Activated CD4-positive, alpha-beta T cell treated with anti-CD3 and anti-CD28 coated beads for 4 hours (primary cell): Measurements from ENCODE around the gene CPEB3.
"Not testable (repeated sequence)": the region's sequence is repeated elsewhere in the genome, so short reads cannot be mapped to it uniquely, and the experiment has no call there.

Source experiments
- DNase-seq, 2 donors: peaks; one replicate each; pipeline ENCODE4 v3.0.0-alpha.2; 2020

CPEB3 gene

DNA sequence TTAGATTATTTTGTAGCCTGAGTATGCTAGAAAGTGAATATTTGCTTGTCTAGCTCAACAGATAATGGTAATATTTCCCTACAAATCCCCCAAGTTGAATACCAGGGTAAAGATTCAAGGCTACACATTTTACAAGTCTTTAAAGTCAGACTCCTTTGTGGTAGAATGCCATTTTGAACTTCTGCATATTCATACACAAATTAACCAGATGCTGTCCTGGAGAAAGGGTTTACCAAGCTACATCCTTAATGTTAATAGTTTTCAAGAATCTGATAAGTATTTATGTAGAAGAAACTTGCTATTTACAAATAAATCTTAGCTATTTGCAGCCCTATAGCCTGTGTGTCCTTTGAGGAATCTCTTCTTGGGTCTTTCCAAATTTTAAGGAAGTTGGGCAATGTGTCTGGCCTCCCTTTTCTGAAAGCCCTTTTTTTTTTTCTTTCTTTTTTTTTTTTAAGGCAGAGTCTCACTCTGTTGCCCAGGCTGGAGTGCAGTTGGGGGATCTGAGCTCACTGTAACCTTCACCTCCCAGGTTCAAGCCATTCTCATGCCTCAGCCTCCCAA is 82.6 kb downstream of the CPEB3 start:
- DNase-seq, result no peak

DNA sequence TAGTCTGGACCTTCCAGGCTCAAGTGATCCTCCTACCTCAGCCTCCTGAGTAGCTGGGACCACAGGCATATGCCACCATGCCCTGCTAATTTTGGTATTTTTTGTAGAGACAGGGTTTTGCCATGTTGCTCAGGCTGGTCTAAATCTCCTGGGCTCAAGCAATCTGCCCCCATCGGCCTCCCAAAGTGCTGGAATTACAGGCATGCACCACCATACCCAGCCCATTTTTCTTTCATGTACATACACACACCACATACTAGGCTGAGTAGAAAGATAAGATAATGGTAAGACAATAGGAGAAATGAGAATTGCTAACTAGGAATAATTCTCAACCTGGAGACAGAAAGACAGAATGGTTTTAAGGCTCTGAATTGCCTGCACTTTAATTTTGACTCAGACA is 83.8 kb downstream of the CPEB3 start:
- no peak for DNase-seq

DNA sequence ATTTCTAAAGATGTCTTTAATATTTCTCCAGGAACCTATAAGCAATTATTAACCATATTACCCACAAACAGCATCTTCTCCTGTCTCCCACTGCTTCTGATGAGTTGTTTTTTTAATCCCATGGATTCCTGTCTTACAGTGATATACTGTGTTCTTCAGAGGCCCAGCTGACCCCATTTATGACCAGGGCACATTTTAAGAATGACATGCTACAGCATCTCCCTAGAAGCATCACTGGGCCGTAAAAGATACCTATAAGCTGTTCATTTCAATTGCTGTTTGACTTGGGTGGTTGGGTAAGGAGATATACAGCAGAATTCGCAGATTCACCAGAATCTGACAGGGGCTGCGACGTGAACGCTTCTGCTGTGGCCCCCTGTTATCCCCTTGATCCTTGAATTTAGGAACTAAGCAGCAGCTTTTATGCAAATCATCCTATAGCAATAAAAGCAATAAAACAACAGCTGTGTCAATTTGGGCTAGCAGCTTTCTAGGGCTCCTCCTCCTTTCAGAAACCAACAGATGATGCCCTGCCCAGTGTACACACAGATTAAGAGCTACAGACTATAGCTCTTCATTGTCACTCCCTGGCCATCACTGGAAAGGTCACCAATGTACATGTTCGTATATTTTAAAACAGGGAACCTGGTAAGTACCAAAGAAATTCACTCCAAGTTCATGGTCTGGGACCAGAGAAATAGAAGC is 86.8 kb downstream of the CPEB3 start:
- no peak for DNase-seq

DNA sequence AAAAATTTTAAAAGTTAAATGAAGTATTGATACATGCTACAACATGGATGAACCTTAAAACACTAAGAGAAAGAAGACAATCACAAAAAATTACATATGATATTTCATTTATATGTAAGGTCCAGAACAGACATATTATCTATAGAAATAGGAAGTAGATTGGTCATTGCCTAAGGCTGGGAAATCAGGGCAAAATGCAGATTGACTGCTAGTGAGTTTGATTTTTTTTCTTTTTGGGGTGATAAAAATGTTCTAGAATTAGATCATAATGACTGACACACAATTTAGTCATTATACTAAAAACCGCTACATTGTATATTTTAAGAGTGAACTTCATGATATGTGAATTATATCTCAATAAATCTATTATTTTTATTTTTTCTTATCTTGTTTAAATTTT is 88.3 kb downstream of the CPEB3 start:
- no peak for DNase-seq

DNA sequence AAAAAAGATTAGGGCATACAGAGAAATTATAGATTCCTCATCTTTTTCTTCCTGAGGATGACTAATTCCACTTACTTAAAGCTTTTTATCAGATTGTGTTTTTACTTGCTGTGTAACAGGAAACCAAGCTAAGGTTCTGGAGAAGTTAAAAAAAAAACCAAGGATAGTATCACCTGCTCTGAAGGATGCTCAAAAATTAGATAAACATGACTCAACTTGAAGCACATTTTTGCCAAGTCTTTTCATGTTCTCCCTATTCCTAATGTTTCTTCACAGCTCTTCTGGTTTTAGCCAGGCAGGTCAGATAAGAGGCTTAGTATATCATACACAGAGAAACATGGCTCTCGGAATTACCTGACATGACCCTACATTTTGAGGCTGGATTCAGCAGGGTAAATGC is 90.3 kb downstream of the CPEB3 start:
- DNase-seq, result no peak

DNA sequence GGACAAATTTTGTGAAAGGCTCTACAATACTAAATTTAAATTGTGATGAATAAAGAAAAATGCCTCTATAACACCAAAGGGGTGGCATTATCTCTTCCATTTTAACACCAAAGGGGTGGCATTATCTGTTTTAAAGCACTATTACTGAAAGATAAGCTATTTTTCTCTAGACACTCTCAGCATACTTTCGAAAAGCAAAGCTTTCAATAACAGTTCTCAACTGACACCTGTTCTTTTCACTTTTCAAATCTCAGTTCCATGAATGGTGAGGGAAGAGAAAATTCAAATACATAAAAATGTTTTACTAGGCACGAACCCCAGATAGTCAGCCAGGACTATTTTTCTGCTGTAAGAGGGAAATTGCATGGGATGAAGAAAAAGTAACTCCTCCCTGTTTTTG is 103.8 kb downstream of the CPEB3 start:
- no peak for DNase-seq

DNA sequence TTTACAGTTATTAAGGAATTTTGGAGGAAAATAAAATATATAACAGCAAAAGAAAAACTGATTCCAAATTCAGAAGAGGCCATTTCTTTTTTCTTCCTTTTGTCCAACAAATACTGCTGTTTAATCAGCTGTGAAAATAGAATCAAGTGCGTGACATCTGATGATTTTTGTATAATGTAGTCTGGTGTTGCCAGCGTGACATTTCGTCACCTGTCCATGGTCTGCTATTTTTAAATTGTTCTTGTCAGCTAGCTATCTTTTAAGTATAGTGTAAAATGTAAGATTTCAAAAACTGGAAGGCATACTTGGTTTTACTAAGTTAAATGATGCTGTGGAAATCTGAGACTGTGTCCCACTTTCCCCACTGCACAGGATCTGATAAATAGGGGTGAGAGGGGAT is 105.9 kb downstream of the CPEB3 start:
- DNase-seq, result no peak

DNA sequence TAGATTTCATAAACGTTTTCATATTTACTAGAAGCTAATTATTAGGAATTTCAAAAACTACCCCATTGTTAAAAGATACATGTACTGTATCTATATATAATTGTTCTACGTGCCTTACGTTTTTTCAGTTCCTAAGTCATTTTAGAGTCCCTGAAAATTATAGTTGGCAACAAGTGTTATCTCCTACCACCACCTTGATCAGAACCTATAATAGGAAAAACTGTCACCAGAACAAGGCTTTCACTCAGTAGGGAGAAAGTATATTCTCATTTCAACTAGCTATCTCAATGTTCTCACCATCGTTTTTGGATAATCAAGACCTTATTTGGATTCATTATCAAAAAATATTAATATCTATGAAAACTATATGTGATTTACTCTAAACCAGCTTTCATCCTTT is 107.7 kb downstream of the CPEB3 start:
- no peak for DNase-seq

DNA sequence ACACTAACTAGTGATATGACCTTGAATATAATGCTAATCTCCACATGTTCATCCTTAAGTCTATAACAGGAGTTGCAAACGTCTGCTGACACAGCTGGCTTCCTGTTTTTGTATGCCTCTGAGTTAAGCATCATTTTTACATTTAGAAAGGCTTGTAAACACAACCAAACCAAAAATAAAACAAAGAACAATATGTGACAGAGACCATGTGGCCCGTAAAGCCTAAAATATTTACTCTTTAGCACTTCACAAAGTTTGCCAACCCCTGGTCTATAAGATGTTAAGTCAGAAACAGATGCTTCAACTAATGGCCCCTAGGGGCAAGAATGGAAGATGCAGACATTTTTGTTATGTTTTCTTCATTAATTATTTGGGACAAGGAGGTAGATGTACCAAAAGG is 109.3 kb downstream of the CPEB3 start:
- no peak for DNase-seq

DNA sequence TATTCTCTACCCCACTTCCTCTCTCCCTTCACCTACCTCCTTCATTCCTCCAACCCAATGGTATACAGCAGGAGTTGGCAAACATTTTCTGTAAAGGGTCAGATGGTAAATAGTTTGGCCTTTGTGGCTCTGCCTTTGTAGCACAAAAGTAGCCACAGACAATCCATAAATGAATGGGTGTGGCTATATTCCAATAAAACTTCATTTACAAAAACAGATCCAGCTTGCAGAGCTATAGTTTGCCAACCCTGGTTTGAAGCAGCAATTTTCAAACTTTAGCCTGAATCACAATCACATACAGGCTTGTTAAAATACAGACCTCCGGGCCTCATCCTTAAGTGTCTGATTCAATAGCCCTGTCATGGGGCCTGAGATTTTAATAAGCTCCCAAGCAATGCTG is 110.5 kb downstream of the CPEB3 start:
- DNase-seq, result no peak

DNA sequence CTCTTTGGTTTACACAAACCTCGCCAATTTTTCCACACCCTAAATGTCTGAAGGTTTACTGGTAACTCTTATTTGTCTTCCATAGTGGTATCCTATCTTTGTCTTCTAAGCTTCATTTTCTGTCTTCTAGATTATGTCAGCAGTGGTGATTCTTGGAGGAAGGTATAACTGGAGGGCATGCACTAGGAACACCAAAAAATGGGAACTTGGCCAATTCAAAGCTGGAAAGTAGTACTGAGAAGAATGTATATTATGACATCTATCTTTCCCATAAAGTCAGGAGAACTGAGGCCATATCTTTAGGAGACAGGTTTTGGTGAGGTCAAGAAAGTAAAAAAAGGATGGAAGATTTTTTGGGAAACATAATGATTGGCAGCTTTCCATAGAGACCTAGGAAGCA is 113.3 kb downstream of the CPEB3 start:
- DNase-seq, result no peak

DNA sequence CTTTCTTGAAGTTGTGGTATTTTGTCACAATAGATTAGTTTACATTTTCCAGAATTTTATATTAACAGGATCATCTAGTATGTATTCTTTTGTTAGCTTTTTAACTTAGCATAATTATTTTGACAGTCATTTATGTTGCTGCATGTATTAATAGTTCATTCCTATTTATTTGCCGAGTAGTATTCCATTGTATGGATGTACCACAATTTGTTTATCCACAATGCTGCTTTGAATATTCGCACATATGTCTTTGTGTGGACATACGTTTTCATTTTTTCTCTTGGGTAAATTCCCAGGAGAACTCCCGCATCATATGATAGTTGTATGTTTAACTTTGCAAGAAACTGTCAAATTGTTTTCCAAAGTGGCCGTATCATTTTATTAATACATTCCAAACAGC is 115.7 kb downstream of the CPEB3 start:
- DNase-seq, result no peak

DNA sequence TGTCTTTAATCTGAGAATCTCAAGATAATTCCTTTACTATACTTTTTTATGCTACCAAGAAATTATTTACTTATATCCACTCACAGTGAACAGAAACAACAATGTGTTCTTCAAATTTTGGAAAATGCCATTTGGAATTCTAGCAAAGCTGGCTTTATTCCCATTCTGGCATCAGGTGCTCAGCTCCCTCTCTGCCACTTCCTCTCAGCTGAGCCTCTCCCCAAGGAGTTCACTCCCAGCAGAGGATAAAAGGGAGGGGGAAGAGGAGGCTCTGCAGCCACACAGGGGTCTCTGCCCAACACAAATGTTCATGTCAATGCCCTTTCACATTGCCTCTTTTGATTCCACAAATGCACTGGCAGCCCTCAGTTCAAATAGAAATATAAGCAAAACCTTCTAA is 116.9 kb downstream of the CPEB3 start:
- DNase-seq, result no peak

DNA sequence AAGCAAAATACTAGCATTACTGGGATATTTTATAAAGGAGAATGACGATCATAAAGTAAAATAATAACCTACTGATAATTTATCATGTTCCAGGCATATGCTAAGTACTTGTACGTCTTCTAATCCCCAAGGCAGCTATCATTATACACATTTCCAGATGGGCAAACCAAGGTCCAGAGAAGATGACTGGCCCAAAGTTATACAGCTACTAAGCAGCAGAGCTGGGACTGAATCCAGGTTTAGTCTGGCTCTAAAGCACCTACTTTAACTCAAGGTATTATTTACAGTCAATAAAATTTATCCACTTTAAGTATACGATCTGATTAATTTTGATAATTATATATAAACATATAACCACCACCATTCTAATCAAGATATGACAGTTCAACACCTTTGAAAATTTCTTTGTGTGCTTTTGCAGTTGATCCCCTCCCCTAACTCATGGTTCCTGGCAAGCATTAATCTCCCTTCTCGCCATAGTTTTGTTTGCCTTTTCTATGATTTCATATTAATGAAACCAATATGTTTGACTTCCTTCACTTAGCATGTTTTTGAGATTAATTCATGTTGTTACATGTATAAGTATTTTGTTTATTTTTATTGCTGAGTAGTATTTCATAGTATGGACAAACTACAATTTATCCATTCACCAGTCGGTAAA is 126.7 kb downstream of the CPEB3 start:
- DNase-seq, result no peak

DNA sequence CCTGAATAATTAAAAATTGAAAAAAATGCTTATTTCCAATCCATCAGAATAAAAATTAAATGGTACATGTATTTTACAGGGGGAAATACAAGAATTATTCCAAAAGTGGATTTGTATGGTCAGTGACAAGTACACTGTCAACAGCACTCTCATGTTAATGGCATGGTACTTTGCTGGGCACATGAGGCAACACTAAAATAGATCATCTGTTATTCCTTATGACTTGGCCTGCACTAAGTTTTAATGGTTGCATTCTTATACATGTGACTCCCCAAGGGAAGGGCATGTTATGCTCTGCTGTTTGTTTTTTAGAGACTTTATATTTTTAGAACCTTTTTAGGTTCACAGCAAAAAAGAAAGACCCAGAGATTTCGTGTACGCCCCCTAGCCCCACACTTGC is 128.3 kb downstream of the CPEB3 start:
- no peak for DNase-seq

DNA sequence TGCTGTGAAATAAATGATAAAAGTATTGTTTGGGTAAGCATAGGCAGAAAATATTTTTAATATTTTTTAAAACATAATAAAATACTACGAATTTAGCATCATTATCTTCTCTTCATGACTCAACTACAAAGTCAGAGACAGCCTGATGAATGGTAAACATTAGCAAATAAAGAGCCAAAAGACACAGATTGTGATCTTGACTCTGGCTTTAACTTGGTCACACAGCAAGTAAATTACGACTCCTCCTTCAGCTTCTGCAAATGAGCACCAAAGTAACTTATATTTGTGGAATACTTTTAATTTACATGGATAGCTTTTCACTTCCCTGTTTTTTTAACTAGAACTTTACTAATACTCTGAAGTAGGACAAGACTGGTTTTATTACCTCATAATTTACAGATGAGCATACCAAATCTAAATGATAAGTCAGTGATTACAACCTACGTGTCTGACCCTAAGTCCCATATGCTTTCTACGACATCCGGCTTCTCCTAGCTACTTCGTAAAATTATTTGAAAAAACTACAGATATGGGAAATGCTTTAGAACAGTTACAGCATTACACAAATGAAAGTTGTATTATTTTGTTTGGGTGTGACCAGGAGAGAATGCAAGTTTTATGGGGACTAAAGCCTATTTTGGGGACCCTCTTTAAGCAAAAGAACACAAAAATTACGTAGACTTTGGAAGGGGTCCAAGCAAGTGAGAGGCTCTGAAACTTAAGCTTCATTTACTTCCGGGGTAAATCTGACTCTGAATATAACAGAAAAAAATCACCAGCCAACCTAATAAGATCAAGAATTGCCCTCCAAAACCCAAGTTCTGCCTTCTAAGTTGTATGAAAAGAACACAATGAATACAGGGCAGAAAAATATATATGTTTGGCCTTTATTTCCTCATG is 133.8 kb downstream of the CPEB3 start:
- no peak for DNase-seq

DNA sequence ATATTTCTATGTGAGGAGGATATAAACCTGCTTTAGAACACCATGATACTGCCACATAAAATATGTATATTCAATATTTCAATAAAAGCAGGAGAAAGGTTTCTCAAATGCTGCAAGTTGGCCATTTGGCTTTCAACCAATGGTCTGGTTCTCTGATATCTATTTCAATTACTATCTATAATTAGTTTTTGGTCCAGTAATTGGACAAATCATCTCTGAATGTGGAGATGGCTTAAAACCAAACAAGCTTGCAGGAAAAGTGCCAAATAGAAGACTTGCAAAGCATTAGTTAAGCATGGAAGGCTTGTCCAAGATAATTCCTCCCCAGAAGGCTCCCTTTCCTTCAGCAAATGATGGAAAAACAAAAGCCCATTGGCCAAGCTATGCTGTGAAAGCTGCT is 140.1 kb downstream of the CPEB3 start:
- no peak for DNase-seq

DNA sequence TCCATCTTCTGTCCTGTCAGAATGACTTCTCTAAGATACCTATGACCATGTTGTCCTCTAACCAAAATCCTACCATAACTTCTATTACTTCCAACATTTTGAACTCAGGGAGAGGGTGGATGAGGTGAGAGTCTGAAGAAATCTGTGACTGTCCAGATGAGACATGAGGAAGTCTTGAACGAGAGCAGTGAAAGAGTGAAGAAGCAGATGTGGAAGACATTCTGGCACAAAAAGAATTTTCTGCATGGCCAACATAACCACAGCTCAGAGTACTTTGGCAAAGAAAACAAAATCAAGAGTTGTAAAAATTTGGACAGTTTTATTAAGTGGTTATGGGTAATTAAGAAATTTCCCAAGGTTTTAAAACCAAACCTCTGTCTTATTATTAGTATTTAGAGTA is 141.6 kb downstream of the CPEB3 start:
- no peak for DNase-seq

DNA sequence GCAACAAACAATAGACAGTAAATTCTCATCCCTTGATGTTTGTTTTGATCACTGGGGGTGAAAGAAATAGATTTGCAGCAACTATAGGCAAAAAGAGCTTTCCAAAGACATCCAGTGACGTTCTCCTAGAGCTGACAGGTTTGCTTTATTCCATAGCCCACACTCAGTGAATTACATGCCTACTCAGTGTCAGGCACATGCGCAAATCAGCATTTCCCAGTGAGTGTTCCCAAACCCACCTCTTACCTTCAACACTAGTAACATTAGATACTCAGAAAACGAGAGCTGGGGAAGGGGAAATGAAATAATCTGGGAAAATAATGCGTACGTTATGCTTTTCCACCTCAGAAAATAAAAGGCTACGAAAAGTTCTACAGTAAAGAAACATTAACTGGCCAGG is 144.1 kb downstream of the CPEB3 start:
- no peak for DNase-seq

DNA sequence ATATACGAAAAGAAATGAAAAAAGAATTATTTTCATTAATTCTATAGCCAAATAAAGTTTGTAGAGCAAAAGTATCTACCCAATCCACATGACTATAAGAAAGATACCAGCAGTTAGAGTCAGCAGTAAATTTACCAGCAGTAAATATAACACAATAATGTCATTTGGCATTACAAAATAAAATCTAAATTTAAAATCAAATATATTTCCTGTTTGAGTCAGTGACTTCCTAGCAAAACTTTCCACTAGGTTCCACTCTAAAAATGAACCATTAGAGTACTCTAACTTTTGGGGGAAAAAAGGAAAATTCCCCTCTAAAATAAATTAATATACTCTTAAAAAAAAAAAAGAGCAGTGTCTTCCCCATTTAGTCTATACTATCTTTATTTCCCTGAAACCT is 144.8 kb downstream of the CPEB3 start:
- DNase-seq, result no peak

DNA sequence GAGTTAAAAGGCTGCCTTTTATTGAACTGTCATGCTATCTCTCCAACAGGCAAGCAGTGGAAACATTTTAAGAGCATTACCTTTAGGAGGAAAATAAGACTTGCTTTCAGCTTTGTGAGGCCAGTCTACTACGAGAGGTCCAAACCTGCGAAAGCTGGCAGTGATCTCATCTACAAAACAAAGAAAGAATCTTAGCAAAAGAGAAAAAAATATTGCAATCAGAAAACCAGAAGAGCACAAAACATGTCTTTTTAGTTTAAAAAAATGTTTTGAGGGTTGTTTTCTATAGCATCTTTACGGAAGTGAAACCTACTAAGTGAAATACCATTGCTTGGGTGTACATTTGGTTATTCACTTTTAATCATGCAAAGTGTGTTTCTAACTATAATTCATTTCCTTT is 147.9 kb downstream of the CPEB3 start:
- no peak for DNase-seq

DNA sequence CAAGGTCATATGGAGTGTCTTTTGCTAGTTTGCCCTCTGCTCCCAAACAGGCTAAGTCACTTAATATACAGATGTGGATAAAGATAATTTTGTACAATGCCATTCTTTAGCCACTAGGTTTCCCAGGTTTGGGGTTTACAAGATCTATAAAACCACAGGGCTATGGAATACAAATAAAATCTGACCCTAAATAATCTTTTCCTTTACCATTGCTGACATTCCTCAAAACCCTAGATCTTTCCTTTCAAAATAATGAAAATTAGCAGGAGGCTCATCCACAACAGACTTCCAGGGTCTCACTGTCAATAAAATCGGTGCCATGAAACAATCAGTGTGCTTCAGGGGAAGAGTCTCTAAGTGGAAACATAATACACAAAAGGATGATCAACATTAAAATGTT is 148.4 kb downstream of the CPEB3 start:
- no peak for DNase-seq

DNA sequence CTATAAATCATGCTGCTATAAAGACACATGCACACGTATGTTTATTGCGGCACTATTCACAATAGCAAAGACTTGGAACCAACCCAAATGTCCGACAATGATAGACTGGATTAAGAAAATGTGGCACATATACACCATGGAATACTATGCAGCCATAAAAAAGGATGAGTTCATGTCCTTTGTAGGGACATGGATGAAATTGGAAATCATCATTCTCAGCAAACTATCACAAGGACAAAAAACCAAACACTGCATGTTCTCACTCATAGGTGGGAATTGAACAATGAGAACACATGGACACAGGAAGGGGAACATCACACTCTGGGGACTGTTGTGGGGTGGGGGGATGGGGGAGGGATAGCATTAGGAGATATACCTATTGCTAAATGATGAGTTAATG is 149.7 kb downstream of the CPEB3 start:
- not testable (repeated sequence) for DNase-seq

DNA sequence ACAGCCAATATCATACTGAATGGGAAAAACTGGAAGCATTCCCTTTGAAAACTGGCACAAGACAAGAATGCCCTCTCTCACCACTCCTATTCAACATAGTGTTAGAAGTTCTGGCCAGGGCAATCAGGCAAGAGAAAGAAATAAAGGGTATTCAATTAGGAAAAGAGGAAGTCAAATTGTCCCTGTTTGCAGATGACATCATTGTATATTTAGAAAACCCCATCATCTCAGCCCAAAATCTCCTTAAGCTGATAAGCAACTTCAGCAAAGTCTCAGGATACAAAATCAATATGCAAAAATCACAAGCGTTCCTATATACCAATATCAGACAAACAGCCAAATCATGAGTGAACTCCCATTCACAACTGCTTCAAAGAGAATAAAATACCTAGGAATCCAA is 156.8 kb downstream of the CPEB3 start:
- not testable (repeated sequence) for DNase-seq
